HepG2 (cell line): Measurements from ENCODE around the gene GRID1. TPM values are rescaled to one million over a fixed set of nuclear protein-coding genes. Genes with fewer than 3 reads are reported as not detected.
A peak's percentile ranks its signal among the peaks of the same experiment; 100 is the strongest.

Experiments used
- BRF2 ChIP-seq: sonication (generic); formaldehyde crosslinking; IDR thresholded peaks from 2 replicates; pipeline ENCODE4 v1.8.1; 2022; ENCODE audit warnings: mild to moderate bottlenecking, missing genetic modification reagents
- DMAP1 ChIP-seq: IDR thresholded peaks from 2 replicates; pipeline ENCODE4 v1.6.1; 2016
- HNF1A ChIP-seq, 2 experiments: sonication (generic) in 1 of 2; formaldehyde crosslinking in 1 of 2; IDR thresholded peaks; 2 replicates each; pipeline versions ENCODE4 v1.4.0 to v1.6.1; 2016 to 2020; ENCODE audit warnings: borderline replicate concordance in 1 of 2, low read depth in 1 of 2, mild to moderate bottlenecking in 1 of 2, missing genetic modification reagents in 1 of 2
- HOXA9 ChIP-seq: sonication (generic); formaldehyde crosslinking; IDR thresholded peaks from 2 replicates; pipeline ENCODE4 v1.8.1; 2022; ENCODE audit warnings: missing genetic modification reagents, mild to moderate bottlenecking, moderate library complexity, borderline replicate concordance
- RELA ChIP-seq: sonication (generic); formaldehyde crosslinking; IDR thresholded peaks from 2 replicates; pipeline ENCODE4 v1.4.0; 2020; ENCODE audit warnings: missing genetic modification reagents
- SMC3 ChIP-seq: IDR thresholded peaks from 2 replicates; pipeline ENCODE4 v1.6.1; 2011; ENCODE audit warnings: low read length, improper control_type of control experiment
- STAG1 ChIP-seq: sonication (generic); formaldehyde crosslinking; IDR thresholded peaks from 2 replicates; pipeline ENCODE4 v1.4.0; 2020; ENCODE audit warnings: missing genetic modification reagents
- ZMYM3 ChIP-seq: sonication (generic); formaldehyde crosslinking; IDR thresholded peaks from 2 replicates; pipeline ENCODE4 v1.5.1; 2020; ENCODE audit warnings: mild to moderate bottlenecking, missing genetic modification reagents
- ZNF556 ChIP-seq: sonication (generic); formaldehyde crosslinking; IDR thresholded peaks from 2 replicates; pipeline ENCODE4 v1.4.0; 2020; ENCODE audit warnings: mild to moderate bottlenecking, missing genetic modification reagents, borderline replicate concordance
- ZNF691 ChIP-seq: sonication (generic); formaldehyde crosslinking; IDR thresholded peaks from 2 replicates; pipeline ENCODE4 v1.4.0; 2020; ENCODE audit warnings: missing genetic modification reagents, low read depth, mild to moderate bottlenecking, borderline replicate concordance
- ZNF747 ChIP-seq: sonication (generic); formaldehyde crosslinking; IDR thresholded peaks from 2 replicates; pipeline ENCODE4 v1.8.1; 2023; ENCODE audit warnings: missing genetic modification reagents, mild to moderate bottlenecking, borderline replicate concordance
- polyA plus RNA-seq, 8 experiments: library from polyadenylated mRNA; depleted of rRNA in 3 of 8; stranded (reverse) in 7 of 8; unstranded in 1 of 8; fragments of >200 nt; fragmentation: Illumina TruSeq in 4 of 8; extraction: Trizol in 4 of 8; gene quantifications; 2 replicates each; pipeline versions ENCODE4 v1.2.1 to v1.2.3, GENCODE V29; 2011 to 2016; ENCODE audit warnings: low read depth in 4 of 8, missing spikeins in 1 of 8, mixed read lengths in 1 of 8; ENCODE audit not compliant: insufficient read depth in 1 of 8
- total RNA-seq, 5 experiments: library from RNA; depleted of rRNA; stranded (reverse); fragments of >200 nt; fragmentation: Illumina TruSeq; extraction: Trizol; gene quantifications; 2 replicates each; pipeline ENCODE4 v1.2.3, GENCODE V29; 2016; ENCODE audit warnings: low read depth in 1 of 5
- TF ChIP-seq, protein P1 (sequence below): sonication (generic); formaldehyde crosslinking; IDR thresholded peaks from 2 replicates; pipeline ENCODE4 v1.5.0; 2020; ENCODE audit warnings: mild to moderate bottlenecking, missing genetic modification reagents, moderate library complexity
- TF ChIP-seq, protein P2 (sequence below): sonication (generic); formaldehyde crosslinking; IDR thresholded peaks from 2 replicates; pipeline ENCODE4 v1.8.1; 2023; ENCODE audit warnings: missing genetic modification reagents, mild to moderate bottlenecking, borderline replicate concordance

GRID1 gene
- total and polyA plus RNA-seq, 2 of the 13 experiments (the other 11 are each of a cell fraction or from before 2014, with no cell fraction given) = 0.05 TPM; not detected in 1

DNA sequence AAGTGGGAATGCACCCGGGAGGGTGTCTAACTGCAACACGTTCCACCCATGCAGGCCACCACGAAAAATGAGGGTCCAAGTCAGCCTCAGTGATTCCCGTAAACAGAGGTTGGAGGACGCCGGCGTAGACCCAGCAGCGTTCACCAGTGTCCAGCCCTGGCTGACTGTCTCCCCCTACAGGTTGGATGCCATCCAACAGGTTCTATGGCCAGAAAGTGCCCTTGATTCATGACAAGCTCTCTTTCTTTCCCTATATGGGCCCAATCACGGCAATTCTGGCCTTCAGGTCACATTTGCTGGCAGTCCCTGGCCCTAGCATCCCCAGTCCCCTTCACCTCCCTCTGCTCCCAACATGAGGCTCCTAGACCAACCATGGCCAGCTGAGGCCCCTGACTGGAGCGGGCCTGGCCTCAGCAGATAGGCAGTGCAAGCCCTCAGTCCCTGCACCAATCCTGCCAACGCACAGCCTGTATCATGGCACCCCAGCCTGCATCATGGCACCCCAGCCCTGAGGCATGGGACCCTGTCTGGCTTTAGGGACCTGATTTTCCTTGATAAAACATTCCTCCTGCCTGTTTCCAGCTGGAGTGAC lies 227.4 kb downstream of the GRID1 start (continued):
- TF ChIP-seq, protein P1, sequence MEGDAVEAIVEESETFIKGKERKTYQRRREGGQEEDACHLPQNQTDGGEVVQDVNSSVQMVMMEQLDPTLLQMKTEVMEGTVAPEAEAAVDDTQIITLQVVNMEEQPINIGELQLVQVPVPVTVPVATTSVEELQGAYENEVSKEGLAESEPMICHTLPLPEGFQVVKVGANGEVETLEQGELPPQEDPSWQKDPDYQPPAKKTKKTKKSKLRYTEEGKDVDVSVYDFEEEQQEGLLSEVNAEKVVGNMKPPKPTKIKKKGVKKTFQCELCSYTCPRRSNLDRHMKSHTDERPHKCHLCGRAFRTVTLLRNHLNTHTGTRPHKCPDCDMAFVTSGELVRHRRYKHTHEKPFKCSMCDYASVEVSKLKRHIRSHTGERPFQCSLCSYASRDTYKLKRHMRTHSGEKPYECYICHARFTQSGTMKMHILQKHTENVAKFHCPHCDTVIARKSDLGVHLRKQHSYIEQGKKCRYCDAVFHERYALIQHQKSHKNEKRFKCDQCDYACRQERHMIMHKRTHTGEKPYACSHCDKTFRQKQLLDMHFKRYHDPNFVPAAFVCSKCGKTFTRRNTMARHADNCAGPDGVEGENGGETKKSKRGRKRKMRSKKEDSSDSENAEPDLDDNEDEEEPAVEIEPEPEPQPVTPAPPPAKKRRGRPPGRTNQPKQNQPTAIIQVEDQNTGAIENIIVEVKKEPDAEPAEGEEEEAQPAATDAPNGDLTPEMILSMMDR (CRISPR knock-in tag) = peak; percentile 67
- TF ChIP-seq RELA (CRISPR knock-in tag) (no peak), HNF1A (IDR thresholded peaks at IDR 0.05; ENCODE audit: low read depth) (no peak), HNF1A (CRISPR knock-in tag; IDR thresholded peaks at IDR 0.05; ENCODE audit: borderline replicate concordance) (no peak), ZNF747 (CRISPR knock-in tag) (no peak), ZMYM3 (no peak), DMAP1 (no peak), STAG1 (CRISPR knock-in tag) (peak; percentile 74), HOXA9 (CRISPR knock-in tag) (no peak), ZNF556 (no peak), BRF2 (CRISPR knock-in tag) (no peak), SMC3 (peak; percentile 38; the same call in 1 of the 2 replicates), ZNF691 (CRISPR knock-in tag) (no peak)
- TF ChIP-seq, protein P2, sequence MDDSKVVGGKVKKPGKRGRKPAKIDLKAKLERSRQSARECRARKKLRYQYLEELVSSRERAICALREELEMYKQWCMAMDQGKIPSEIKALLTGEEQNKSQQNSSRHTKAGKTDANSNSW (CRISPR knock-in tag) = no peak
